GM23338 (cell line): ENCODE measurements around the gene ATP5ME. TPM values are rescaled to one million over a fixed set of nuclear protein-coding genes. Genes with fewer than 3 reads are reported as not detected.

ENCODE experiments used
- ATAC-seq: fragments of 200-7000 bp; cut with Tn5 transposase; 3 replicates; pipeline ENCODE4 v1.9.1; 2020
- DNase-seq: peaks from one replicate; pipeline ENCODE4 v3.0.0-alpha.2; 2015; ENCODE audit warnings: low spot score
- H2AFZ ChIP-seq: fragments of 200-600 bp; sonication (generic); 2 replicates; pipeline ENCODE4 v1.8.0; 2016; ENCODE audit warnings: antibody characterized with exemption, mild to moderate bottlenecking, moderate library complexity
- H3F3A ChIP-seq: fragments of 200-600 bp; sonication (generic); replicated peaks from 2 replicates; pipeline ENCODE4 v1.8.0; 2017; ENCODE audit warnings: antibody characterized with exemption, mixed run types, low read depth
- H3K27ac ChIP-seq: fragments of 200-600 bp; sonication (generic); 2 replicates; pipeline ENCODE4 v1.6.1; 2016; ENCODE audit warnings: low read depth
- H3K27me3 ChIP-seq: fragments of 200-600 bp; sonication (generic); 2 replicates; pipeline ENCODE4 v1.8.0; 2016; ENCODE audit warnings: mild to moderate bottlenecking, mixed run types, moderate library complexity; ENCODE audit not compliant: insufficient read depth
- H3K36me3 ChIP-seq: fragments of 200-600 bp; sonication (generic); 2 replicates; pipeline ENCODE4 v1.8.0; 2016; ENCODE audit warnings: mild to moderate bottlenecking; ENCODE audit not compliant: insufficient read depth
- H3K4me1 ChIP-seq: fragments of 200-600 bp; sonication (generic); 2 replicates; pipeline ENCODE4 v1.8.0; 2016; ENCODE audit warnings: mild to moderate bottlenecking, moderate library complexity; ENCODE audit not compliant: insufficient read depth
- H3K4me2 ChIP-seq: fragments of 200-600 bp; sonication (generic); 2 replicates; pipeline ENCODE4 v1.7.1; 2017; ENCODE audit warnings: mixed run types
- H3K4me3 ChIP-seq: fragments of 200-600 bp; sonication (generic); 2 replicates; pipeline ENCODE4 v1.6.1; 2016; ENCODE audit warnings: mixed run types
- H3K79me2 ChIP-seq: fragments of 200-600 bp; sonication (generic); replicated peaks from 2 replicates; pipeline ENCODE4 v1.8.0; 2017; ENCODE audit warnings: mild to moderate bottlenecking; ENCODE audit not compliant: insufficient read depth
- H3K9me2 ChIP-seq: fragments of 200-600 bp; sonication (generic); 2 replicates; pipeline ENCODE4 v1.8.0; 2017; ENCODE audit not compliant: insufficient read depth
- H4K20me1 ChIP-seq: fragments of 200-600 bp; sonication (generic); replicated peaks from 2 replicates; pipeline ENCODE4 v1.8.0; 2017; ENCODE audit warnings: mild to moderate bottlenecking; ENCODE audit not compliant: insufficient read depth
- H3K27ac Mint-ChIP-seq: 2 replicates; pipeline ENCODE4 v1.8.0; 2020; ENCODE audit warnings: inconsistent platforms, mild to moderate bottlenecking, moderate library complexity, mixed read lengths
- H3K27me3 Mint-ChIP-seq: 3 replicates; pipeline ENCODE4 v1.8.0; 2022; ENCODE audit warnings: low read depth, mild to moderate bottlenecking, moderate library complexity, mixed read lengths, inconsistent platforms; ENCODE audit not compliant: insufficient read depth, poor library complexity
- H3K36me3 Mint-ChIP-seq: 3 replicates; pipeline ENCODE4 v1.8.0; 2021; ENCODE audit warnings: low read depth, mild to moderate bottlenecking, inconsistent platforms, moderate library complexity, mixed read lengths
- H3K4me1 Mint-ChIP-seq: 3 replicates; pipeline ENCODE4 v1.8.0; 2020; ENCODE audit warnings: mild to moderate bottlenecking, inconsistent platforms, mixed read lengths
- H3K4me3 Mint-ChIP-seq: 3 replicates; pipeline ENCODE4 v1.8.0; 2021; ENCODE audit warnings: moderate library complexity, mild to moderate bottlenecking, inconsistent platforms, mixed read lengths
- H3K9me3 Mint-ChIP-seq: 3 replicates; pipeline ENCODE4 v1.8.0; 2020; ENCODE audit warnings: moderate library complexity, mild to moderate bottlenecking, inconsistent platforms, mixed read lengths
- CREB1 ChIP-seq: fragments of 250-450 bp; sonication (Bioruptor Pico); IDR thresholded peaks from 2 replicates; pipeline ENCODE4 v1.5.0; 2020; ENCODE audit warnings: low read depth, mild to moderate bottlenecking, moderate library complexity
- CTCF ChIP-seq, 2 experiments: fragments of 200-600 bp in 1 of 2; sonication (generic) in 1 of 2; conservative IDR thresholded peaks; 2 replicates each; pipeline versions ENCODE4 v1.5.1 to v1.6.1; 2016 to 2017; ENCODE audit warnings: antibody characterized with exemption in 2 of 2, low read depth in 2 of 2, mild to moderate bottlenecking in 2 of 2, moderate library complexity in 1 of 2
- ETS1 ChIP-seq: IDR thresholded peaks from 2 replicates; pipeline ENCODE4 v1.6.1; 2016; ENCODE audit warnings: antibody characterized with exemption
- EZH2 ChIP-seq: fragments of 200-600 bp; sonication (generic); IDR thresholded peaks from one replicate; pipeline ENCODE4 v1.8.0; 2017; ENCODE audit warnings: antibody characterized with exemption, mild to moderate bottlenecking, low read depth; ENCODE audit not compliant: unreplicated experiment
- EZH2phosphoT487 ChIP-seq: fragments of 200-600 bp; sonication (generic); IDR thresholded peaks from one replicate; pipeline ENCODE4 v1.8.1; 2018; ENCODE audit warnings: antibody characterized with exemption; ENCODE audit not compliant: unreplicated experiment
- JUNB ChIP-seq: IDR thresholded peaks from one replicate; pipeline ENCODE4 v1.6.1; 2016; ENCODE audit warnings: antibody characterized with exemption; ENCODE audit not compliant: unreplicated experiment
- NANOG ChIP-seq: IDR thresholded peaks from 2 replicates; pipeline ENCODE4 v1.6.1; 2016; ENCODE audit warnings: antibody characterized with exemption, borderline replicate concordance
- POLR2AphosphoS5 ChIP-seq: IDR thresholded peaks from 2 replicates; pipeline ENCODE4 v1.6.1; 2016; ENCODE audit warnings: antibody characterized with exemption, low read depth
- REST ChIP-seq: IDR thresholded peaks from one replicate; pipeline ENCODE4 v1.6.1; 2018; ENCODE audit warnings: antibody characterized with exemption; ENCODE audit not compliant: unreplicated experiment
- STAT1 ChIP-seq: IDR thresholded peaks from one replicate; pipeline ENCODE4 v1.6.1; 2016; ENCODE audit warnings: antibody characterized with exemption; ENCODE audit not compliant: unreplicated experiment
- ZNF114 ChIP-seq: fragments of 250-450 bp; sonication (Bioruptor Pico); IDR thresholded peaks from 2 replicates; pipeline ENCODE4 v1.5.0; 2020; ENCODE audit warnings: mild to moderate bottlenecking, moderate library complexity
- ZNF331 ChIP-seq: fragments of 250-450 bp; sonication (Bioruptor Pico); IDR thresholded peaks from 2 replicates; pipeline ENCODE4 v1.5.0; 2020; ENCODE audit warnings: low read depth, mild to moderate bottlenecking, moderate library complexity
- ZNF462 ChIP-seq: fragments of 250-450 bp; sonication (Bioruptor Pico); IDR thresholded peaks from 2 replicates; pipeline ENCODE4 v1.5.0; 2020; ENCODE audit warnings: mild to moderate bottlenecking, moderate library complexity
- polyA plus RNA-seq: library from polyadenylated mRNA; unstranded; fragments of >200 nt; fragmentation: Nextera tagmentation; extraction: Ambion mirVana; gene quantifications from 2 replicates; pipeline ENCODE4 v1.2.1, GENCODE V29; 2016
- total RNA-seq: library from RNA; depleted of rRNA; stranded (reverse); fragments of >200 nt; shearing (Covaris generic); gene quantifications from 2 replicates; pipeline ENCODE4 v1.2.3, GENCODE V29; 2014

Gene ATP5ME
- total and polyA plus RNA-seq, 2 experiments from 2014 or later, result 60.5 to 2,021 TPM

GRCh38 chr4:649293-649625, 24.8 kb downstream of the ATP5ME start:
- H3K27ac ChIP-seq, result no peak overlapping the region
- no peak overlapping the region for H3K4me2 ChIP-seq
- Mint-ChIP-seq H3K36me3 (no peaks in the 10 kb centered on the region), H3K27ac (no peak overlapping the region), H3K4me1 (peaks cover 14% of the 10 kb centered on the region; the same call in 2 of the 3 replicates), H3K4me3 (no peak overlapping the region), H3K9me3 (no peaks in the 10 kb centered on the region; the same call in 2 of the 3 replicates), H3K27me3 (peaks cover 27% of the 10 kb centered on the region)
- no peaks in the 10 kb centered on the region for H3F3A ChIP-seq
- no peak for TF ChIP-seq JUNB
- no peak for TF ChIP-seq STAT1
- TF ChIP-seq CTCF (conservative IDR thresholded peaks at IDR 0.05; ENCODE audit: low read depth in 2 of 2), result no peak
- no peak for TF ChIP-seq NANOG
- no peak for TF ChIP-seq ZNF114
- no peak for TF ChIP-seq ETS1
- TF ChIP-seq ZNF331, result no peak
- TF ChIP-seq CREB1, result no peak
- TF ChIP-seq REST, result no peak
- TF ChIP-seq EZH2phosphoT487, result no peak
- no peak for TF ChIP-seq EZH2
- TF ChIP-seq ZNF462 (CRISPR knock-in tag), result no peak
- no peak for TF ChIP-seq POLR2AphosphoS5
- DNase-seq, result no peak
- H4K20me1 ChIP-seq, result no peaks in the 10 kb centered on the region
- no peak overlapping the region for H3K4me3 ChIP-seq
- H3K36me3 ChIP-seq, result no peaks in the 10 kb centered on the region
- no peaks in the 10 kb centered on the region for H3K4me1 ChIP-seq
- H2AFZ ChIP-seq, result no peak overlapping the region
- H3K79me2 ChIP-seq, result no peaks in the 10 kb centered on the region
- ATAC-seq, result no peak
- H3K27me3 ChIP-seq, result 0 out of 2 replicates have a peak, but pooled peaks cover 3% of the 10 kb centered on the region
- no peaks in the 10 kb centered on the region for H3K9me2 ChIP-seq
